ENCODE data around the gene AAGAB.

AAGAB gene

DNA sequence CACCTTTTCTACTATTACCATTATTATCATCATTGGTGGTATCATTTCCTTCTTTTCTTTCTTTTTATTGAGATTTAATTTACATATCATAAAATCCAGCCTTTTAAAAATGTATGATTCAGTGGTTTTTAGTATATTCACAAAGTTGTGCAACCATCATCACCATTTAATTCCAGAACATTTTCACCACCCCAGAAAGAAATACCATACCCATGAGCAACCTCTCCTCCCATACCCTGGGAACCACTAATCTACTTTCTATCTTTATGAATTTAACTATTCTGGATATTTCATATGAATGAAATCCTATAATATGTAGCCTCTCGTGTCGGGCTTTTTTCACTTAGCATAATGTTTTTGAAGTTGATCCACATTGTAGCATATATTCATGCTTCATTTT lies 29.1 kb downstream of the AAGAB start:
- no peaks in the 10 kb centered on the region for H3K9me3 ChIP-seq (ENCODE audit: control insufficient read depth, insufficient read depth, low read depth, low read length)
- no peak overlapping the region for H3K27ac ChIP-seq (ENCODE audit: extremely low read depth, low read depth, low read length)
- no peak overlapping the region for H3K4me3 ChIP-seq (ENCODE audit: low read depth, low read length)
- TF ChIP-seq SP3 (tag by site-specific recombination; IDR thresholded peaks at IDR 0.05) (no peak), ZXDB (tag by site-specific recombination; IDR thresholded peaks at IDR 0.05) (no peak)
- H3K4me1 ChIP-seq (ENCODE audit: control insufficient read depth, insufficient read depth, low read length): no peaks in the 10 kb centered on the region
- H3K36me3 ChIP-seq (ENCODE audit: control insufficient read depth in 2 of 2, insufficient read depth in 1 of 2, low read length in 2 of 2): peaks cover 13 to 15% of the 10 kb centered on the region in 2 experiments; a peak in 2 of 3 replicates
- CTCF ChIA-PET: interaction anchor here (0.5 kb wide), 1 partner anchor 279 kb away, joined by 4 read pairs; no protein-coding TSS in a partner anchor
- POLR2A ChIA-PET: no interaction called here

DNA sequence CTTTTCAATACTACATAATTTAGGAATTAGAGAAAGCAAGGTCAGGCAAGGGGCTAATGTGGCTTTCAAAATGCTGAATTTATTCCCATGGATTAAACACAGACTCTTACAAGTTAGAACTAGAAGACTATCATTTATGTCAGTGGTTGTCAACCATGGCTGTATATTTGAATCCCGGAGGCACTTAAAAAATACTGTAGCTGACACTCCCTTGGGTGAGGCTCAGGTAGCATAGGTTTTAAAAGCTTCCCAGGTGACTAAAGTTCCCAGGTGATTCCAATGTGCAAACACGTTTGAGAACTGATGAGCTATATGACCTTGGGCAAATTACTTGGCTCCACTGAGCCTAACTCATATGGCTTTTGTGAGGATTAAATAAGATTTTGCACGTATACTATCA lies 29.6 kb downstream of the AAGAB start:
- ChIA-PET CTCF (interaction anchor here (0.5 kb wide), 1 partner anchor 278 kb away, joined by 4 read pairs; no protein-coding TSS in a partner anchor), POLR2A (no interaction called here)
- Histone ChIP-seq H3K27ac (ENCODE audit: extremely low read depth, low read depth, low read length) (no peak overlapping the region), H3K4me3 (ENCODE audit: low read depth, low read length) (no peak overlapping the region), H3K36me3 (ENCODE audit: control insufficient read depth in 2 of 2, insufficient read depth in 1 of 2, low read length in 2 of 2) (peaks cover 13% of the 10 kb centered on the region in 2 experiments; a peak in 2 of 3 replicates), H3K9me3 (ENCODE audit: control insufficient read depth, insufficient read depth, low read depth, low read length) (no peaks in the 10 kb centered on the region), H3K4me1 (ENCODE audit: control insufficient read depth, insufficient read depth, low read length) (no peaks in the 10 kb centered on the region)
- TF ChIP-seq, protein P1, sequence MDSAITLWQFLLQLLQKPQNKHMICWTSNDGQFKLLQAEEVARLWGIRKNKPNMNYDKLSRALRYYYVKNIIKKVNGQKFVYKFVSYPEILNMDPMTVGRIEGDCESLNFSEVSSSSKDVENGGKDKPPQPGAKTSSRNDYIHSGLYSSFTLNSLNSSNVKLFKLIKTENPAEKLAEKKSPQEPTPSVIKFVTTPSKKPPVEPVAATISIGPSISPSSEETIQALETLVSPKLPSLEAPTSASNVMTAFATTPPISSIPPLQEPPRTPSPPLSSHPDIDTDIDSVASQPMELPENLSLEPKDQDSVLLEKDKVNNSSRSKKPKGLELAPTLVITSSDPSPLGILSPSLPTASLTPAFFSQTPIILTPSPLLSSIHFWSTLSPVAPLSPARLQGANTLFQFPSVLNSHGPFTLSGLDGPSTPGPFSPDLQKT (IDR thresholded peaks at IDR 0.05; ENCODE audit: borderline replicate concordance, low read depth, low read length): no peak
- TF ChIP-seq, protein P2, sequence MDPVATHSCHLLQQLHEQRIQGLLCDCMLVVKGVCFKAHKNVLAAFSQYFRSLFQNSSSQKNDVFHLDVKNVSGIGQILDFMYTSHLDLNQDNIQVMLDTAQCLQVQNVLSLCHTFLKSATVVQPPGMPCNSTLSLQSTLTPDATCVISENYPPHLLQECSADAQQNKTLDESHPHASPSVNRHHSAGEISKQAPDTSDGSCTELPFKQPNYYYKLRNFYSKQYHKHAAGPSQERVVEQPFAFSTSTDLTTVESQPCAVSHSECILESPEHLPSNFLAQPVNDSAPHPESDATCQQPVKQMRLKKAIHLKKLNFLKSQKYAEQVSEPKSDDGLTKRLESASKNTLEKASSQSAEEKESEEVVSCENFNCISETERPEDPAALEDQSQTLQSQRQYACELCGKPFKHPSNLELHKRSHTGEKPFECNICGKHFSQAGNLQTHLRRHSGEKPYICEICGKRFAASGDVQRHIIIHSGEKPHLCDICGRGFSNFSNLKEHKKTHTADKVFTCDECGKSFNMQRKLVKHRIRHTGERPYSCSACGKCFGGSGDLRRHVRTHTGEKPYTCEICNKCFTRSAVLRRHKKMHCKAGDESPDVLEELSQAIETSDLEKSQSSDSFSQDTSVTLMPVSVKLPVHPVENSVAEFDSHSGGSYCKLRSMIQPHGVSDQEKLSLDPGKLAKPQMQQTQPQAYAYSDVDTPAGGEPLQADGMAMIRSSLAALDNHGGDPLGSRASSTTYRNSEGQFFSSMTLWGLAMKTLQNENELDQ (tag by site-specific recombination; IDR thresholded peaks at IDR 0.05; ENCODE audit: low read depth): no peak
- TF ChIP-seq KLF16 (tag by site-specific recombination; IDR thresholded peaks at IDR 0.05) (no peak), ZNF266 (tag by site-specific recombination; IDR thresholded peaks at IDR 0.05; ENCODE audit: low read depth) (no peak), ZNF777 (tag by site-specific recombination; IDR thresholded peaks at IDR 0.05; ENCODE audit: borderline replicate concordance) (no peak), GLI2 (tag by site-specific recombination; IDR thresholded peaks at IDR 0.05; ENCODE audit: borderline replicate concordance, low read depth) (no peak)

DNA sequence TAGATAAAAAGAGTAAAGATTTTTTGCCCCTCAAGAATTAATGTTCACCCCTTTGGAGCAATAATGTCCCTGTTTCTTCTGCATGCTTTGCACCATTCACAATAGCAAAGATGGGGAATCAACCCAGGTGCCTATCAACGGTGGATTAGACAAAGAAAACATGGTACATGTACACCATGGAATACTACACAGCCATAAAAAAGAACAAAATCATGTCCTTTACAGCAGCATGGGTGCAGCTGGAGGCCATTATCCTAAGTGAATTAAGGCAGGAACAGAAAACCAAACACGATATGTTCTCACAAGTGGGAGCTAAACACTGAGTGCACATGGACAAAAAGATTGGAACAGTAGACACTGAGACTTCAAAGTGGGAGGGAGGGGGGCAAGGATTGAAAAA lies 35.2 kb downstream of the AAGAB start:
- ChIA-PET POLR2A (no interaction called here), CTCF (interaction anchor here (0.7 kb wide), 1 partner anchor 102 kb away, joined by 3 read pairs; no protein-coding TSS in a partner anchor)
- Histone ChIP-seq H3K4me1 (ENCODE audit: control insufficient read depth, insufficient read depth, low read length) (no peaks in the 10 kb centered on the region), H3K9me3 (ENCODE audit: control insufficient read depth, insufficient read depth, low read depth, low read length) (no peaks in the 10 kb centered on the region), H3K27ac (ENCODE audit: extremely low read depth, low read depth, low read length) (no peak overlapping the region), H3K4me3 (ENCODE audit: low read depth, low read length) (no peak overlapping the region), H3K36me3 (ENCODE audit: control insufficient read depth in 2 of 2, insufficient read depth in 1 of 2, low read length in 2 of 2) (peaks cover 4 to 10% of the 10 kb centered on the region in 2 experiments; a peak in 2 of 3 replicates)
- TF ChIP-seq ZNF768 (tag by site-specific recombination; IDR thresholded peaks at IDR 0.05) (no peak), SCRT2 (tag by site-specific recombination; IDR thresholded peaks at IDR 0.05) (no peak), SCRT1 (tag by site-specific recombination; IDR thresholded peaks at IDR 0.05; ENCODE audit: borderline replicate concordance) (no peak), ZNF146 (tag by site-specific recombination; IDR thresholded peaks at IDR 0.05) (peak; percentile 96)
- TF ChIP-seq, protein P3, sequence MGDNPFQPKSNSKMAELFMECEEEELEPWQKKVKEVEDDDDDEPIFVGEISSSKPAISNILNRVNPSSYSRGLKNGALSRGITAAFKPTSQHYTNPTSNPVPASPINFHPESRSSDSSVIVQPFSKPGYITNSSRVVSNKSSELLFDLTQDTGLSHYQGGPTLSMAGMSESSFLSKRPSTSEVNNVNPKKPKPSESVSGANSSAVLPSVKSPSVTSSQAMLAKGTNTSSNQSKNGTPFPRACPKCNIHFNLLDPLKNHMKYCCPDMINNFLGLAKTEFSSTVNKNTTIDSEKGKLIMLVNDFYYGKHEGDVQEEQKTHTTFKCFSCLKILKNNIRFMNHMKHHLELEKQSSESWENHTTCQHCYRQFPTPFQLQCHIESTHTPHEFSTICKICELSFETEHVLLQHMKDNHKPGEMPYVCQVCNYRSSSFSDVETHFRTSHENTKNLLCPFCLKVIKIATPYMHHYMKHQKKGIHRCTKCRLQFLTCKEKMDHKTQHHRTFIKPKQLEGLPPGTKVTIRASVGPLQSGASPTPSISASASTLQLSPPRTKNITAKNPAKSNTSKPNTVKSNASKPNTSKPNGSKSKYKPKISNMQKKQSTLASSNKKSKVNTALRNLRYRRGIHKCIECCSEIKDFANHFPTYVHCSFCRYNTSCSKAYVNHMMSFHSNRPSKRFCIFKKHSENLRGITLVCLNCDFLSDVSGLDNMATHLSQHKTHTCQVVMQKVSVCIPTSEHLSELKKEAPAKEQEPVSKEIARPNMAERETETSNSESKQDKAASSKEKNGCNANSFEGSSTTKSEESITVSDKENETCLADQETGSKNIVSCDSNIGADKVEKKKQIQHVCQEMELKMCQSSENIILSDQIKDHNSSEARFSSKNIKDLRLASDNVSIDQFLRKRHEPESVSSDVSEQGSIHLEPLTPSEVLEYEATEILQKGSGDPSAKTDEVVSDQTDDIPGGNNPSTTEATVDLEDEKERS (tag by site-specific recombination; IDR thresholded peaks at IDR 0.05): peak; percentile 60; the same call in 1 of the 2 replicates
- TF ChIP-seq, protein P4, sequence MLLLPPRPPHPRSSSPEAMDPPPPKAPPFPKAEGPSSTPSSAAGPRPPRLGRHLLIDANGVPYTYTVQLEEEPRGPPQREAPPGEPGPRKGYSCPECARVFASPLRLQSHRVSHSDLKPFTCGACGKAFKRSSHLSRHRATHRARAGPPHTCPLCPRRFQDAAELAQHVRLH (tag by site-specific recombination; IDR thresholded peaks at IDR 0.05): peak; percentile 52; the same call in 1 of the 2 replicates
